GM20000 (cell line): Measurements from ENCODE around the gene MXD4.

Experiments
- DNase-seq: peaks from one replicate; pipeline ENCODE4 v3.0.0; 2012; ENCODE audit warnings: low spot score
- CTCF ChIP-seq: IDR thresholded peaks from 2 replicates; pipeline ENCODE4 v1.5.1; 2012; ENCODE audit warnings: mild to moderate bottlenecking, control low read depth; ENCODE audit errors: extremely low read depth, missing control alignments

The MXD4 gene

GRCh38 chr4:2272828-2273120 lies 10.9 kb upstream of the MXD4 start:
- TF ChIP-seq CTCF = no peak
- no peak for DNase-seq

DNA sequence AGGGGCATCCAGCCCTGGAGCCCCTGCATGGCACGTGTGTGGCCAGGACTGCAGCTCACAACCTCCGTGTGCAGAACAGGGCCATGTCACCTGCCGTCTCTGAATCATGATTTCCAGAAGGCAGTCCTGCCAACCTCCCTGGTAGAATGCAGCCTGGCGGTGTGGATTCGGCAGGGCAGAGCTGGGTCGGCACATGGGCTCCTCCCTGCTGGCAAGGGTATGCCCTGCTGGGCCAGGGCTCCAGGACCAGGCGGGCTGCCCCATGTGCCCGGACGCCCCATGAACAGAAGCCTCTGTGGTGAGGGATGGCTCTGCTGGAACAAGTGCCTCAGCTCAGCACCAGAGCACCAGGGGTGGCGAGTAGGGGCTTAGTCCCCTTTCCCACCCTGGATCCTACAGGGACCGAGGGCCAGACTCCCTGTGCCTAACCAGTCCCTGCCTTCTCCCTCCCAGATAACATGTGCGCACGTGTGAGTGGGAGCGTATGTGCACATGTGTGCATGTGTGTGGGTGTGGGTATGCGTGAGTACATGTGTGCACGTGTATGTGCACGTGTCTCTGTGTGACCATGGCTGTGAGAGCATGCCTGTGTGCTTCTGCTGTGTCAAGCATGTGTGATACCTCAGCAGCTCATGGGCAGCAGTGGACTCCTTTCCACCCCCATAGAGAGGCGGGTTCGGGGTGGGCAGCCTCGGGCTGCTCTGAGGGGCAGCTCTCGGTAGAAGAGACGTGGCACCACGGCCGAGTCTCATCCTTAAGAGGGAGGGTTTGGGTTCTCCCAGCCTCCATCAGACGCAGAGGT lies 10.3 kb upstream of the MXD4 start:
- TF ChIP-seq CTCF = no peak
- DNase-seq = no peak

DNA sequence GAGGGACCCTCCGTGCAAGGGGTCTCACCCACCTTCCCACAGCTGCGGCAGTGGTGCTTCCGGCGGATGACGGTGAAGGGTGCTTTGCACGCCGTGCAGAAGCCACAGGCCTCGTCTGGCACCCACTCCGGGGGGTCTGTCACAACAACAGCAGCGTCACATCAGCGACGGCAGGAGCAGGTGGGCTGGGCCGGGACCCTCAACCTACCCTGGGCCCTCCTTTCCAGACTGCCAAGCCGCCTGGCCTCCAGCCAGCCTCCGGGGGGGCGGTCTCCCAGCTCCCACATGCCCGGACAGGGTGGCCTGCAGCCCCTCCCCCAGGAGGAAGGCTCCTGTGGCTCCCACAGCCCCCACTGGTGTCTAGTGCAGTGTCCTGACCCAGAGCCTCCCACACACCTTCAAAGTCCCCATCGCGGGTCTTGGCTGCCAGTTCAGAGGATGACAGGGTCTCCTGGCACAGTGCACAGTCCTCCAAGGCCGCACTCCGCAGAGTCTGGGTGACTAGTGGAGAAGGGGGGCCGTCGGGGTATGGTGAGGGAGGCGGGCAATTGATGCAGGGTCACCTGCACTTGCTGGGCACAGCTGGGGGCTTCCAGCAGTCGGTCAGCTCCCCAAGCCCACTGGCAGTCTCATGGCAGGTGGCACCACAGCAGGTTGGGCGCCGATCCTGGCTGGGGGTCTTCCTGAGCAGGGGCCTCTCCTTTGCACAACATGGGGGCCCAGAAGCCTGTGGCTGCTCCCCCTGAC lies 9.5 kb upstream of the MXD4 start:
- TF ChIP-seq CTCF = no peak
- DNase-seq = no peak

DNA sequence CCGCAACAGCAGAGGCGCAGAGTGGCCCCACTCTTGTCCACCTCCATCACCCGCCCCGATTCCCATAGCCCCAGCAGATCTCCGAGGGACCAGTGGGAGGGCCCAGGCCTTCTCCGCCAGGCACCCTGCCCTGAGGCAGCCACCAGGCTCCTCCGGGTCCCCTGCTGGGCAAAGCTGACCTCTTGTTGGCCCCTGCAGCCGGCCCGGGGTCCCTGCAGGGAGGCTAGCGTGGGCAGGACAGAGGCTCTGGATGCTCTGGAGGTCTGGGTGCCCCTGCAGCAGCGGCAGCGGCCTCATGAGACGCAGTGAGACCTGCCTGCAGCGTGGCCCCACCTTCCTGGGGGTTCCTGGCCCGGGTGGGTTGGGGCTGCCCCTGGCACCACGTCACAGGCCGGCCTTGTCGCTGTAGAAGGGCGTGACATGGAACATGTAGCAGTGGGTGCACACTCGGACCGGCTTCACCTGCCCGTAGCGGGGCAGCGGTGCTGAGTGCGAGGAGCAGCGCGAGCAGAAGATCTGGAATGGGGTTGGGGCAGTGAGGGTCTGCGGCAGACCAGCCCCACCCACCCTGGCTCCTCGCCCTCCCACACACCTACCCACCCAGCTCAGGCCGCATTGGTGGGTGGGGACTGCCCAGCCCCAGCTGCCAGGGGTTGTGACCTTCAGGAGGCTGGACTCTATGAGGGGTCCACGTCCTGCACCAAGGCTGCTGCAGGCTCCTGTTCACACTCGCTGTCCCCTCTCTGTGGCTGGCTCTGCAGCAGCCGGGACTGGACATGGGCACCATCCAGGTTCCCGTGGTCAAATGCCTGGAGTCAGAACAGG lies 8.6 kb upstream of the MXD4 start:
- no peak for DNase-seq
- no peak for TF ChIP-seq CTCF

DNA sequence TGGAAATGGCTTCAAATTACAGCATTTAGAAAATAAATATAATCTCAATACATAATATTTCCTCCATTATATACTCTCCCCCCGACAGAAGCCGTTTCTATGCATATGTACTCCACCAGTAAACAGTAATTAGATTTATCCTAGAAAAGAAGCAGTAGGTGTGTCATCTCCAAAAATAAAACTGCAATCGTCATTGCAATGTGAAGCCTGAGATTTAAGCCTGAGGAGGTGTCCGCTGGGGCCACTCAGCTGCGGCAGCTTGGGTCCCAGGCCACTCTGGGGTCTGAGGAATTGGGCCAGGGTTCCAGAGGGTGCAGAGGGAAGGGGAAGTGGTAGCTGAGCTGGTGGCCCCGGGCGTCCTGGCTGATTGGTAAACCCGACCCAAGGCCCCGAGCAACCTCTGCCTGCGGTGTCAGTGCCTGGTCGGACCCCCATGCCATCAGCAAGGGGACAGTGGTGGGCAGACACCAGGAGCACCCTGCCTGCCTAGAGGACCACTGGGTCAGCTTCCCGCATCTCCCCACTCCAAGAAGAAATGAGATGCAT lies 7.8 kb upstream of the MXD4 start:
- DNase-seq = no peak
- TF ChIP-seq CTCF = no peak

DNA sequence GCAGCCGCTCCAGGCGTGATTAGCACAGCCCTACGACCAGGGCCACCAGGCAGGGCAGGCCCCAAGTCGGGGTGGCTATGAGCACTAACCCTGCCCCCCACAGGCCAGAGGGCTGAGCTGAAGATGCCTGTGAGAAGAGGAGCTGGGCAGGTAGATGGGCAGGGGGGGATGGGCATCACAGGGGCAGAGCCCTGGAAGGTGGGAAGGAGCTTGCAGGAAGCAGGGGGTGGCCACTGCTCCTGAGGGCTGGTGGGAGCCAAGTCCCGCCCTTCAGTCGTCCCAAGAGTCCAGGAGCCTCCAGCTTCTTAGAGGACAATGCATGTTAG lies 7.3 kb upstream of the MXD4 start:
- no peak for DNase-seq

More for the DNA sequence above, 7.3 kb upstream of the MXD4 start:
- TF ChIP-seq CTCF = no peak
